Measurements from ENCODE around the gene MEX3D. TPM values are rescaled to one million over a fixed set of nuclear protein-coding genes. Genes with fewer than 3 reads are reported as not detected.

The MEX3D gene
- total RNA-seq, 4 donors from 2014 or later = 20.8 to 100 (median 27.8) TPM

DNA sequence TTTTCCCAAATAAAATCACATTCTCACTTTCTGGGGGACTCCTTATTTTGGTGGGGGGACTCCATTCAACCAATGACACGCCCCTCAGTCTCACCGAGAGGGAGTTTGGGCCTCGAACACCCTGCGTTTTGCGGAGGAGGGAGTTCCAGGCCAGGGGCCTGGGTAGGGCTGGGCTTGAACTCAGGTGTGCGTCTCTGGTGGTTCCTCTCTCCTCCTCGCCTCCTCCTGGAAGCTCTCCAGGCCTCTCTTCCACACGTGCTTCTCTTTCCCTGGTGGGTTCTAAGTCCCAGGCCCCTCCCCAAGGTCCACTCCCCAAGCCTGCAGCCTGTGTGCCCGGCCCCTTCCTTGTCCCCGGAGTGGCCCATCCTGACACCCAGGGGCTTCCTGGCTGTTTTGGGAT lies 14.7 kb downstream of the MEX3D start:
- intact Hi-C loops (cut with DNase I; ENCODE audit: low total_unique reads) = no loop called here
- DNase-seq = no peak
- H3K4me1 ChIP-seq = no peaks in the 10 kb centered on the region
- TF ChIP-seq POLR2A (IDR thresholded peaks at IDR 0.05) = no peak
- TF ChIP-seq, protein P1, sequence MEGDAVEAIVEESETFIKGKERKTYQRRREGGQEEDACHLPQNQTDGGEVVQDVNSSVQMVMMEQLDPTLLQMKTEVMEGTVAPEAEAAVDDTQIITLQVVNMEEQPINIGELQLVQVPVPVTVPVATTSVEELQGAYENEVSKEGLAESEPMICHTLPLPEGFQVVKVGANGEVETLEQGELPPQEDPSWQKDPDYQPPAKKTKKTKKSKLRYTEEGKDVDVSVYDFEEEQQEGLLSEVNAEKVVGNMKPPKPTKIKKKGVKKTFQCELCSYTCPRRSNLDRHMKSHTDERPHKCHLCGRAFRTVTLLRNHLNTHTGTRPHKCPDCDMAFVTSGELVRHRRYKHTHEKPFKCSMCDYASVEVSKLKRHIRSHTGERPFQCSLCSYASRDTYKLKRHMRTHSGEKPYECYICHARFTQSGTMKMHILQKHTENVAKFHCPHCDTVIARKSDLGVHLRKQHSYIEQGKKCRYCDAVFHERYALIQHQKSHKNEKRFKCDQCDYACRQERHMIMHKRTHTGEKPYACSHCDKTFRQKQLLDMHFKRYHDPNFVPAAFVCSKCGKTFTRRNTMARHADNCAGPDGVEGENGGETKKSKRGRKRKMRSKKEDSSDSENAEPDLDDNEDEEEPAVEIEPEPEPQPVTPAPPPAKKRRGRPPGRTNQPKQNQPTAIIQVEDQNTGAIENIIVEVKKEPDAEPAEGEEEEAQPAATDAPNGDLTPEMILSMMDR (IDR thresholded peaks at IDR 0.05) = no peak
- no peak for TF ChIP-seq POLR2AphosphoS5 (IDR thresholded peaks at IDR 0.05)
- TF ChIP-seq EP300 (IDR thresholded peaks at IDR 0.05; ENCODE audit: low read depth) = no peak
- H3K27ac ChIP-seq = no peak overlapping the region
- in situ Hi-C loops (cut with MboI; ENCODE audit: low pct_ligation_motif_present in 1 of 4, low pct_unique_long_range_greater_than_20kb in 1 of 4, low sequenced_read_pairs in 3 of 4) = no loop called here
- no peaks in the 10 kb centered on the region for H3K9me3 ChIP-seq
- no peak overlapping the region for H3K4me3 ChIP-seq
- H3K27me3 ChIP-seq = no peaks in the 10 kb centered on the region
- H3K36me3 ChIP-seq = peaks cover 0 to 4% (median 0%) of the 10 kb centered on the region in 4 donors
- WGBS, 2 donors (ENCODE audit: low coverage in 1 of 2) = 80% methylated on average over 8 to 10 of the region's 10 CpGs

GRCh38 chr19:1551068-1552040 lies 16.8 kb downstream of the MEX3D start:
- intact Hi-C loops (cut with DNase I; ENCODE audit: low total_unique reads) = no loop called here
- peaks cover 0 to 3% (median under 1%) of the 10 kb centered on the region in 4 donors for H3K4me1 ChIP-seq
- no peak for DNase-seq
- H3K27ac ChIP-seq = no peak overlapping the region
- WGBS, 2 donors (ENCODE audit: low coverage in 1 of 2) = 70 to 79% methylated on average over 10 to 17 of the region's 17 CpGs
- no peak overlapping the region for H3K4me3 ChIP-seq
- in situ Hi-C loops (cut with MboI; ENCODE audit: low pct_ligation_motif_present in 1 of 4, low pct_unique_long_range_greater_than_20kb in 1 of 4, low sequenced_read_pairs in 3 of 4) = no loop called here
- no peak for TF ChIP-seq EP300 (IDR thresholded peaks at IDR 0.05; ENCODE audit: low read depth)
- TF ChIP-seq POLR2AphosphoS5 (IDR thresholded peaks at IDR 0.05) = no peak
- TF ChIP-seq, protein P1 (IDR thresholded peaks at IDR 0.05) = no peak
- no peak for TF ChIP-seq POLR2A (IDR thresholded peaks at IDR 0.05)
- no peaks in the 10 kb centered on the region for H3K9me3 ChIP-seq
- peaks cover 0 to 2% (median 0%) of the 10 kb centered on the region in 4 donors for H3K36me3 ChIP-seq
- no peaks in the 10 kb centered on the region for H3K27me3 ChIP-seq

- in situ Hi-C loops (cut with MboI; ENCODE audit: low pct_ligation_motif_present in 1 of 4, low pct_unique_long_range_greater_than_20kb in 1 of 4, low sequenced_read_pairs in 3 of 4) = loop anchor here (10.0 to 25.0 kb wide), 4 partner anchors 125 to 263 kb away; partner anchors contain the start of gene ATP8B3 (in 1 of the 4)
- TF ChIP-seq POLR2A (IDR thresholded peaks at IDR 0.05) (no peak), EP300 (IDR thresholded peaks at IDR 0.05; ENCODE audit: low read depth) (no peak), POLR2AphosphoS5 (IDR thresholded peaks at IDR 0.05) (no peak)
- TF ChIP-seq, protein P1 (IDR thresholded peaks at IDR 0.05) = no peak
- peaks cover 8% of the 10 kb centered on the region for H3K27me3 ChIP-seq
- H3K4me1 ChIP-seq = peaks cover 0 to 7% (median 4%) of the 10 kb centered on the region in 4 donors
- no peak for DNase-seq
- WGBS, 2 donors (ENCODE audit: low coverage in 1 of 2) = 82 to 83% methylated on average over 4 of the region's 4 CpGs
- no peaks in the 10 kb centered on the region for H3K36me3 ChIP-seq
- H3K4me3 ChIP-seq = no peak overlapping the region
- H3K9me3 ChIP-seq = no peaks in the 10 kb centered on the region
- no peak overlapping the region for H3K27ac ChIP-seq
- intact Hi-C loops (cut with DNase I; ENCODE audit: low total_unique reads) = loop anchor here (10.0 kb wide), 1 partner anchor 215 kb away; no protein-coding TSS in a partner anchor
These were observed 18.7 kb downstream of the MEX3D start for GRCh38 chr19:1549332-1549945.
